Type B pancreatic cell (in vitro differentiated cells): ENCODE data around the gene TAS2R8. TPM values are rescaled to one million over a fixed set of nuclear protein-coding genes. Genes with fewer than 3 reads are reported as not detected.

Experiments used
- DNase-seq: peaks from one replicate; pipeline ENCODE4 v3.0.0; 2021; ENCODE audit warnings: mixed read lengths; ENCODE audit not compliant: unreplicated experiment; ENCODE audit errors: extremely low spot score
- H3K27ac Mint-ChIP-seq: 2 replicates; pipeline ENCODE4 v1.8.0; 2021; ENCODE audit warnings: mild to moderate bottlenecking, mixed read lengths
- H3K27me3 Mint-ChIP-seq: 2 replicates; pipeline ENCODE4 v1.8.0; 2021; ENCODE audit warnings: mixed read lengths
- H3K36me3 Mint-ChIP-seq: 2 replicates; pipeline ENCODE4 v1.8.0; 2021; ENCODE audit warnings: mixed read lengths
- H3K4me1 Mint-ChIP-seq: one replicate; pipeline ENCODE4 v1.8.0; 2021; ENCODE audit warnings: mixed read lengths; ENCODE audit not compliant: unreplicated experiment
- H3K4me3 Mint-ChIP-seq: 2 replicates; pipeline ENCODE4 v1.8.0; 2021; ENCODE audit warnings: mild to moderate bottlenecking, mixed read lengths
- H3K9me3 Mint-ChIP-seq: 2 replicates; pipeline ENCODE4 v1.8.0; 2021; ENCODE audit warnings: mixed read lengths
- CTCF ChIP-seq: fragments of 200-600 bp; sonication (generic); conservative IDR thresholded peaks from 2 replicates; pipeline ENCODE4 v1.5.0; 2021; ENCODE audit warnings: antibody characterized with exemption, mild to moderate bottlenecking
- long read RNA-seq: library from polyadenylated mRNA; unstranded; transcript quantifications from one replicate; pipeline ENCODE4 v2.0.0, GENCODE V29; 2020
- total RNA-seq: library from RNA; stranded (reverse); gene quantifications from 2 replicates; pipeline ENCODE4 v1.2.1, GENCODE V29; 2021; ENCODE audit warnings: low replicate concordance

TAS2R8 gene, protein sequence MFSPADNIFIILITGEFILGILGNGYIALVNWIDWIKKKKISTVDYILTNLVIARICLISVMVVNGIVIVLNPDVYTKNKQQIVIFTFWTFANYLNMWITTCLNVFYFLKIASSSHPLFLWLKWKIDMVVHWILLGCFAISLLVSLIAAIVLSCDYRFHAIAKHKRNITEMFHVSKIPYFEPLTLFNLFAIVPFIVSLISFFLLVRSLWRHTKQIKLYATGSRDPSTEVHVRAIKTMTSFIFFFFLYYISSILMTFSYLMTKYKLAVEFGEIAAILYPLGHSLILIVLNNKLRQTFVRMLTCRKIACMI
- total RNA-seq = not detected in 2 replicates
- long read RNA-seq = 0 reads

DNA sequence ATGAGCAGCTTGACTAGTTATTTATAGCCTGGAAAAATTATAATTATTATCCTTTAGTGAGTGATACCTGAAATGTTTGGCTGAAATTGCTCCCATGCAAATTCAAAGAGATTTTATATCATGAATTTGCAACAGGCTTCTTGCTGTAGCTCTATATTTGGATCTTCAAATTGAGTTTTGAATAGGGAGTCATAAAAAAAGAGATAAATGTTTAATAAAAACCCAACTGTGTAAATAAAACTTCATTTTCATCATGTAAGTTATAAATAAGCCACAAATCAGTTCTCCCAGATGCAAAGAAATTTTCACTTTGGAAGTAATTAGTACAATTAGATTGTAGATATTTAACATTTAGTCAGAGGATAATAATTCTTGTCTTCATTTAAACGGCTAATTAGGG is at the start of gene TAS2R8:
Gene TAS2R8 (minus strand): TSS at position 101 of the 400 bp plus-strand sequence. CDS start 306 bp downstream, outside the sequence.
- H3K36me3 Mint-ChIP-seq = no peaks in the 10 kb centered on the region
- H3K4me1 Mint-ChIP-seq = no peaks in the 10 kb centered on the region
- H3K27me3 Mint-ChIP-seq = peaks cover 17% of the 10 kb centered on the region
- no peak for TF ChIP-seq CTCF
- no peak for DNase-seq
- no peaks in the 10 kb centered on the region for H3K9me3 Mint-ChIP-seq
- H3K4me3 Mint-ChIP-seq = no peak within 1 kb of the TSS
- no peak within 1 kb of the TSS for H3K27ac Mint-ChIP-seq

DNA sequence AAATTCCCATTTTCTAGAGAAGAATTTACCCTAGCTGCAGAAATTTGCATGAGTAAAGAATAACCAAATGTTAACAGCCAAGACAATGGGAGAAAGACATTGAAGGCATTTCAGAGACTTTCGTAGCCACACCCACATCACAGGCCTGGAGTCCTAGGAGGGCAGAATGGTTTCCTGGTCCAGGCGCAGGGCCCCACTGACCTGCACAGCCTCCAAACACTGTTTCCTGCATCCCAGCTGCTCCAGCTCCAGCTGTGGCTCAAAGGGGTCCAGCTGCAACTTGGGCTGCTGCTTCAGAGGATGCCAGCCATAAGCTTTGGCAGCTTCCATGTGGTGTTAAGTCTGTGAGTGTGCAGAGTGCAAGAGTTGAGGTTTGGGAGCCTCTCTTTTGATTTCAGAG is 48.7 kb upstream of the TAS2R8 start:
- Mint-ChIP-seq H3K27me3 (no peaks in the 10 kb centered on the region), H3K27ac (no peak overlapping the region), H3K9me3 (peaks cover 5% of the 10 kb centered on the region), H3K36me3 (peaks cover 72% of the 10 kb centered on the region), H3K4me3 (no peak overlapping the region), H3K4me1 (no peaks in the 10 kb centered on the region)
- TF ChIP-seq CTCF = no peak
- DNase-seq = no peak

GRCh38 chr12:10853776-10854175 is 46.7 kb upstream of the TAS2R8 start:
- DNase-seq = no peak
- H3K27ac Mint-ChIP-seq = no peak overlapping the region
- H3K36me3 Mint-ChIP-seq = peaks cover 57% of the 10 kb centered on the region
- H3K4me1 Mint-ChIP-seq = no peaks in the 10 kb centered on the region
- no peak for TF ChIP-seq CTCF
- H3K4me3 Mint-ChIP-seq = no peak overlapping the region
- no peaks in the 10 kb centered on the region for H3K27me3 Mint-ChIP-seq
- peaks cover 5% of the 10 kb centered on the region for H3K9me3 Mint-ChIP-seq

GRCh38 chr12:10851243-10851858 is 44.3 kb upstream of the TAS2R8 start:
- Mint-ChIP-seq H3K36me3 (peaks cover 52% of the 10 kb centered on the region), H3K27me3 (no peaks in the 10 kb centered on the region), H3K4me3 (no peak overlapping the region), H3K9me3 (no peaks in the 10 kb centered on the region), H3K27ac (no peak overlapping the region), H3K4me1 (no peaks in the 10 kb centered on the region)
- no peak for DNase-seq
- no peak for TF ChIP-seq CTCF

GRCh38 chr12:10849425-10849878 is 42.4 kb upstream of the TAS2R8 start, which contains the start of gene PRR4:
TSS of gene PRR4 (minus strand) at chr12:10849475. CDS start at chr12:10849437, 38 bp downstream.
- no peak for DNase-seq

More at GRCh38 chr12:10849425-10849878, 42.4 kb upstream of the TAS2R8 start, which contains the start of gene PRR4:
- Mint-ChIP-seq H3K4me3 (no peak within 1 kb of the TSS), H3K36me3 (peaks cover 48% of the 10 kb centered on the region), H3K4me1 (no peaks in the 10 kb centered on the region), H3K9me3 (no peaks in the 10 kb centered on the region), H3K27ac (no peak within 1 kb of the TSS), H3K27me3 (no peaks in the 10 kb centered on the region)
- TF ChIP-seq CTCF = no peak
